HG03196 (cell line): Measurements from ENCODE around the gene CP.

ENCODE experiments used
- ATAC-seq: cut with Tn5 transposase; IDR thresholded peaks from one replicate; pipeline ENCODE4 v1.9.1; 2021; ENCODE audit not compliant: unreplicated experiment

CP gene

GRCh38 chr3:149122721-149123578, 98.7 kb downstream of the CP start:
- ATAC-seq = no peak
